SU-DHL-6 (cell line): ENCODE results near the gene SRRM1.

Experiments used
- H2AFZ ChIP-seq: fragments of 200-600 bp; sonication (generic); 2 replicates; pipeline ENCODE4 v1.6.1; 2014; ENCODE audit warnings: low read depth, mild to moderate bottlenecking, moderate library complexity, mixed read lengths, antibody characterized with exemption, low read length; ENCODE audit not compliant: severe bottlenecking
- H3F3A ChIP-seq: fragments of 200-600 bp; shearing (Covaris generic); 2 replicates; pipeline ENCODE4 v1.6.0; 2016; ENCODE audit warnings: antibody characterized with exemption, mild to moderate bottlenecking; ENCODE audit not compliant: insufficient read depth
- H3K27ac ChIP-seq: fragments of 200-600 bp; sonication (generic); 2 replicates; pipeline ENCODE4 v1.5.1; 2016; ENCODE audit warnings: low read depth, mild to moderate bottlenecking, low read length, moderate library complexity, mixed read lengths
- H3K27me3 ChIP-seq: fragments of 200-600 bp; sonication (generic), shearing (Covaris generic); 2 replicates; pipeline ENCODE4 v1.6.0; 2014; ENCODE audit warnings: mild to moderate bottlenecking, low read length
- H3K36me3 ChIP-seq: fragments of 200-600 bp; sonication (generic); 2 replicates; pipeline ENCODE4 v1.6.1; 2014; ENCODE audit warnings: mild to moderate bottlenecking, low read length, mixed read lengths
- H3K4me2 ChIP-seq: fragments of 300-600, 200-600 bp; shearing (Covaris generic), sonication (generic); 2 replicates; pipeline ENCODE4 v1.6.0; 2014; ENCODE audit warnings: low read length, low read depth, mild to moderate bottlenecking; ENCODE audit not compliant: poor library complexity, severe bottlenecking
- H3K4me3 ChIP-seq: fragments of 200-600 bp; sonication (generic); 2 replicates; pipeline ENCODE4 v1.5.1; 2014; ENCODE audit warnings: antibody characterized with exemption, low read length, mild to moderate bottlenecking, mixed read lengths; ENCODE audit not compliant: insufficient read depth, poor library complexity, severe bottlenecking
- H3K79me2 ChIP-seq: fragments of 200-600 bp; sonication (generic); 2 replicates; pipeline ENCODE4 v1.6.1; 2014; ENCODE audit warnings: mild to moderate bottlenecking, low read length, moderate library complexity; ENCODE audit not compliant: insufficient read depth
- H3K9ac ChIP-seq: fragments of 200-600 bp; sonication (generic); 2 replicates; pipeline ENCODE4 v1.7.0; 2014; ENCODE audit warnings: mild to moderate bottlenecking, low read length
- H3K9me2 ChIP-seq: fragments of 200-600 bp; sonication (generic); replicated peaks from 2 replicates; pipeline ENCODE4 v1.6.1; 2014; ENCODE audit warnings: low read length; ENCODE audit not compliant: insufficient read depth
- H3K9me3 ChIP-seq: fragments of 200-600 bp; sonication (generic); 2 replicates; pipeline ENCODE4 v1.6.1; 2014; ENCODE audit warnings: low read length, mixed read lengths; ENCODE audit not compliant: insufficient read depth
- H4K20me1 ChIP-seq: fragments of 200-600 bp; sonication (generic); 2 replicates; pipeline ENCODE4 v1.6.1; 2014; ENCODE audit warnings: low read depth, mild to moderate bottlenecking, antibody characterized with exemption, low read length, moderate library complexity, mixed read lengths
- CTCF ChIP-seq: fragments of 200-600 bp; sonication (generic); IDR thresholded peaks from one replicate; pipeline ENCODE4 v1.5.1; 2017; ENCODE audit warnings: antibody characterized with exemption, mild to moderate bottlenecking, low read length, moderate library complexity; ENCODE audit not compliant: insufficient read depth, poor library complexity, severe bottlenecking
- EZH2phosphoT487 ChIP-seq: fragments of 200-600 bp; sonication (generic), shearing (Covaris generic); conservative IDR thresholded peaks from 2 replicates; pipeline ENCODE4 v1.6.1; 2018; ENCODE audit warnings: mild to moderate bottlenecking, antibody characterized with exemption, low read length, moderate library complexity, mixed read lengths

Gene SRRM1

DNA sequence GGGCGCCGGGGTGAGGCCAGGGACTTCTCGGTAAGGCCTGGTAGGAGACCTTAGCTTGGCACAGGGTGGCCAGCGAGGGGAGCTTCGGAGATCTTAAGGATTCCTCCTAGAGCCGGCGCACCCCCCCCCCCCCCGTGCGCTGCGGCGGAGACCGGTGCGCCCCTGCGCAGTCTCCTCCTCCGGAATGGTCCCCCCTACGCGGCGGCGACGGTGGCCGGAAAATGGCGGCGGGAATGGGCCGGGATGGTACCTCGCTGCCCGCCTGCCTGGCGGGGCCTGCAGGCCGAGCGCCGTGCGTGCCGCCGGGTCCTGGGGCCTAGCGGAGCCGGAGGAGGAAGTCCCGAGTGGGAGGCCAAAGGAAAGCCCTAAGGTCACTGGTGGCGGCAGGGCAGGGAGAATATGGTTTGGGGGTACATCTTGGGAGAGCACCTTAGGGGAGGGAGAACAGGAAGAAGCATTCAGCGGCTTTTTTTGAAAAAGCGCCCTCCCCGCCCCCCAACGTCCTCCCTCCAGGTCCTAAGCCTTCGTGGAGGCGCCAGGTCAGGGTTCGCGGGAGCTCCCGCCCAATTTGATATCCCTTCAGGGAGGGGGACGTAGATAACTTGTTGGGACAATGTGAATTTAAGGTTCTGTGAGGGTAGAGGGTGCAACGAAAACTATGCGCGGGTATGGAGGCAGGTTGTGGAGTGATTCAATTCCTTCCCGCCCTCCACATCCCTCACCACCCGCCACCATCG, 429 bp downstream of the SRRM1 start:
- Histone ChIP-seq H3K9me2 (no peaks in the 10 kb centered on the region), H3K9me3 (no peaks in the 10 kb centered on the region), H3K9ac (peak overlapping the region; percentile 100), H3K4me3 (peak overlapping the region; percentile 86), H3F3A (peaks cover 17% of the 10 kb centered on the region; the same call in 1 of the 2 replicates), H3K27me3 (no peaks in the 10 kb centered on the region), H4K20me1 (peaks cover 36% of the 10 kb centered on the region), H3K79me2 (peaks cover 52% of the 10 kb centered on the region), H3K27ac (peak overlapping the region; percentile 69), H2AFZ (peak overlapping the region; percentile 37), H3K4me2 (peak overlapping the region; percentile 78), H3K36me3 (peaks cover 33% of the 10 kb centered on the region)
- TF ChIP-seq CTCF, result no peak
- no peak for TF ChIP-seq EZH2phosphoT487

DNA sequence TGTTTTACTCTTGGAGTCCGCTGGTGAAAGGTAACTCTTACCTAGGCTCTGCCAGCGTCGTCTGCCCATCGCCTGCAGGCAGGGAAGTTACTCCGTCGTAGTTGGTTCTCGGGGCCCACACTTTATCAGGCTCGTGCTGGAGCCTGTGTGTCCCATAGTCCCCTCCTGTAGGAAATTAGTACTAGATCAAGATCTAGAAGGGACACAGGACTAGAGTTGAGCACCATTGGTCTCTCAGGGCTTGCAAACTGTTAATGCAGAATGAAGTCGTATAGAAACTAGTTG, 940 bp downstream of the SRRM1 start:
- Histone ChIP-seq H3K36me3 (peaks cover 38% of the 10 kb centered on the region), H3K4me2 (peak overlapping the region; percentile 78), H3K27me3 (no peaks in the 10 kb centered on the region), H3K9me2 (no peaks in the 10 kb centered on the region), H3K27ac (peak overlapping the region; percentile 69), H3F3A (peaks cover 18% of the 10 kb centered on the region; the same call in 1 of the 2 replicates), H3K9ac (peak overlapping the region; percentile 100), H4K20me1 (peaks cover 36% of the 10 kb centered on the region), H3K79me2 (peaks cover 56% of the 10 kb centered on the region), H2AFZ (no peak overlapping the region), H3K9me3 (no peaks in the 10 kb centered on the region), H3K4me3 (peak overlapping the region; percentile 86)
- TF ChIP-seq CTCF (no peak), EZH2phosphoT487 (no peak)

GRCh38 chr1:24648919-24649318, 5.8 kb downstream of the SRRM1 start:
- Histone ChIP-seq H2AFZ (no peak overlapping the region), H3F3A (peaks cover 38% of the 10 kb centered on the region), H3K9me2 (no peaks in the 10 kb centered on the region), H3K27ac (no peak overlapping the region), H4K20me1 (peaks cover 67% of the 10 kb centered on the region), H3K79me2 (peaks cover 71% of the 10 kb centered on the region), H3K9ac (no peak overlapping the region), H3K9me3 (no peaks in the 10 kb centered on the region), H3K4me3 (no peak overlapping the region), H3K27me3 (no peaks in the 10 kb centered on the region), H3K4me2 (no peak overlapping the region), H3K36me3 (peaks cover 84% of the 10 kb centered on the region)
- TF ChIP-seq EZH2phosphoT487 (no peak), CTCF (no peak)
